Activated CD4-positive, alpha-beta T cell treated with anti-CD3 and anti-CD28 coated beads for 36 hours (primary cell): ENCODE data around the gene MAPK12. TPM values are rescaled to one million over a fixed set of nuclear protein-coding genes. Genes with fewer than 3 reads are reported as not detected.

Experiments
- ATAC-seq: fragments of 200-7000 bp; cut with Tn5 transposase; one replicate; pipeline ENCODE4 v1.10.0; 2021; ENCODE audit warnings: mild to moderate bottlenecking, moderate library complexity
- CTCF ChIA-PET: fragments of 350-600 bp; sonication (Branson Sonifier 250); formaldehyde crosslinking; loops from one replicate; lab custom pipeline; 2021; ENCODE audit warnings: antibody characterized with exemption; lab: Charles Lee
- POLR2A ChIA-PET: fragments of 350-600 bp; sonication (Branson Sonifier 250); formaldehyde crosslinking; loops from one replicate; lab custom pipeline; 2021; ENCODE audit warnings: antibody characterized with exemption, inconsistent platforms; lab: Charles Lee
- DNase-seq: peaks from one replicate; pipeline ENCODE4 v3.0.0-alpha.2; 2020
- H3K27ac Mint-ChIP-seq: one replicate; pipeline ENCODE4 v1.8.0; 2021; ENCODE audit warnings: mixed read lengths
- H3K27me3 Mint-ChIP-seq: one replicate; pipeline ENCODE4 v1.8.0; 2021; ENCODE audit warnings: mixed read lengths
- H3K36me3 Mint-ChIP-seq: one replicate; pipeline ENCODE4 v1.8.0; 2021; ENCODE audit warnings: low read depth, mixed read lengths
- H3K4me1 Mint-ChIP-seq: one replicate; pipeline ENCODE4 v1.8.0; 2021; ENCODE audit warnings: mixed read lengths
- H3K4me3 Mint-ChIP-seq: one replicate; pipeline ENCODE4 v1.8.0; 2021; ENCODE audit warnings: mild to moderate bottlenecking, moderate library complexity, mixed read lengths
- H3K9me3 Mint-ChIP-seq: one replicate; pipeline ENCODE4 v1.8.0; 2021; ENCODE audit warnings: low read depth, mixed read lengths
- intact Hi-C, 2 experiments: fragments of 100-400 bp; cut with DNase I in 1 of 2; cut with micrococcal nuclease in 1 of 2; formaldehyde crosslinking; loops; one replicate each; pipeline versions ENCODE4 v1.14.2 to v1.15.1; 2022 to 2024; cut with DNase I, micrococcal nuclease
- total RNA-seq, 2 experiments: library from RNA; stranded (reverse); gene quantifications; one replicate each; pipeline ENCODE4 v1.2.3, GENCODE V29; 2021

MAPK12 gene
- total RNA-seq, 2 experiments from 2014 or later = 5.4 to 8.1 TPM

- peaks cover 4% of the 10 kb centered on the region for H3K27me3 Mint-ChIP-seq
- H3K27ac Mint-ChIP-seq = no peak overlapping the region
- ATAC-seq = no peak
- POLR2A ChIA-PET = no interaction called here
- H3K4me3 Mint-ChIP-seq = no peak overlapping the region
- intact Hi-C loops = no loop called here
- peaks cover 1% of the 10 kb centered on the region for H3K36me3 Mint-ChIP-seq
- no peak for DNase-seq
- peaks cover 12% of the 10 kb centered on the region for H3K4me1 Mint-ChIP-seq
- CTCF ChIA-PET = no interaction called here
- no peaks in the 10 kb centered on the region for H3K9me3 Mint-ChIP-seq
These were observed 7.5 kb downstream of the MAPK12 start for GRCh38 chr22:50253941-50254340.

- no peak for ATAC-seq
- intact Hi-C loops = no loop called here
- H3K9me3 Mint-ChIP-seq = no peaks in the 10 kb centered on the region
- POLR2A ChIA-PET = interaction anchor here (0.7 kb wide), 1 partner anchor 329 kb away, joined by 3 read pairs; the partner anchor contains the start of gene CHKB
- H3K27me3 Mint-ChIP-seq = no peaks in the 10 kb centered on the region
- H3K36me3 Mint-ChIP-seq = peaks cover 1% of the 10 kb centered on the region
- no peak for DNase-seq
- no peak overlapping the region for H3K27ac Mint-ChIP-seq
- no peak overlapping the region for H3K4me3 Mint-ChIP-seq
- CTCF ChIA-PET = interaction anchor here (0.6 to 1.9 kb wide), 10 partner anchors 9 to 245 kb away, joined by 3 to 6 read pairs (median 3); partner anchors contain the start of gene DENND6B
- peaks cover 12% of the 10 kb centered on the region for H3K4me1 Mint-ChIP-seq
These were observed 8.2 kb downstream of the MAPK12 start for GRCh38 chr22:50253046-50253915.

GRCh38 chr22:50252082-50253045 lies 9.1 kb downstream of the MAPK12 start:
- Mint-ChIP-seq H3K4me1 (peaks cover 18% of the 10 kb centered on the region), H3K27ac (no peak overlapping the region), H3K9me3 (no peaks in the 10 kb centered on the region), H3K4me3 (no peak overlapping the region), H3K27me3 (no peaks in the 10 kb centered on the region), H3K36me3 (peaks cover 8% of the 10 kb centered on the region)
- DNase-seq = peak; percentile 84
- CTCF ChIA-PET = interaction anchor here (0.5 to 1.9 kb wide), 11 partner anchors 10 to 246 kb away, joined by 3 to 6 read pairs (median 3); partner anchors contain the start of gene DENND6B
- POLR2A ChIA-PET = interaction anchor here (0.7 kb wide), 1 partner anchor 330 kb away, joined by 3 read pairs; the partner anchor contains the start of gene CHKB
- peak; percentile 60 for ATAC-seq
- intact Hi-C loops = loop anchor here in 1 of 2 experiments (1.0 kb wide), 1 partner anchor 114 kb away; no protein-coding TSS in a partner anchor

- intact Hi-C loops = loop anchor here in 1 of 2 experiments (1.0 to 2.0 kb wide), 6 partner anchors 19 to 229 kb away; partner anchors contain the start of genes ADM2, DENND6B and MAPK11
- H3K4me3 Mint-ChIP-seq = peak overlapping the region; percentile 12
- ATAC-seq = no peak
- H3K9me3 Mint-ChIP-seq = no peaks in the 10 kb centered on the region
- H3K36me3 Mint-ChIP-seq = peaks cover 11% of the 10 kb centered on the region
- H3K27ac Mint-ChIP-seq = no peak overlapping the region
- ChIA-PET CTCF (interaction anchor here (0.7 to 1.9 kb wide), 7 partner anchors 10 to 290 kb away, joined by 3 to 12 read pairs (median 4); partner anchors contain the start of gene DENND6B), POLR2A (interaction anchor here (0.6 to 0.8 kb wide), 2 partner anchors 43 to 65 kb away, joined by 3 read pairs; no protein-coding TSS in a partner anchor)
- H3K4me1 Mint-ChIP-seq = peaks cover 19% of the 10 kb centered on the region
- DNase-seq = no peak
- H3K27me3 Mint-ChIP-seq = no peaks in the 10 kb centered on the region
These were observed 9.9 kb downstream of the MAPK12 start for GRCh38 chr22:50251477-50252081.

- Mint-ChIP-seq H3K4me1 (peaks cover 19% of the 10 kb centered on the region), H3K9me3 (no peaks in the 10 kb centered on the region), H3K4me3 (peak within 1 kb of the TSS; percentile 82), H3K36me3 (peaks cover 11% of the 10 kb centered on the region), H3K27ac (peak within 1 kb of the TSS; percentile 51), H3K27me3 (no peaks in the 10 kb centered on the region)
- ATAC-seq = peak; percentile 93
- ChIA-PET CTCF (interaction anchor here (0.6 to 1.6 kb wide), 8 partner anchors 9 to 289 kb away, joined by 3 to 12 read pairs (median 3); partner anchors contain the start of gene SCO2), POLR2A (interaction anchor here (0.6 to 0.8 kb wide), 2 partner anchors 42 to 66 kb away, joined by 3 read pairs; no protein-coding TSS in a partner anchor)
- intact Hi-C loops = loop anchor here in 1 of 2 experiments (1.0 to 2.0 kb wide), 5 partner anchors 19 to 230 kb away; partner anchors contain the start of genes ADM2, DENND6B and MAPK11
- peak; percentile 94 for DNase-seq
These were observed 10.7 kb downstream of the MAPK12 start, which contains the start of gene HDAC10 for GRCh38 chr22:50250555-50251476. HDAC10 (minus strand) TSS chr22:50251265; CDS start chr22:50251032, 233 bp downstream.

GRCh38 chr22:50250249-50250554 lies 11.3 kb downstream of the MAPK12 start:
- CTCF ChIA-PET = interaction anchor here (0.6 to 1.6 kb wide), 4 partner anchors 9 to 275 kb away, joined by 3 to 12 read pairs (median 4); partner anchors contain the start of gene SCO2
- Mint-ChIP-seq H3K4me3 (peak overlapping the region; percentile 82), H3K36me3 (peaks cover 11% of the 10 kb centered on the region), H3K27ac (no peak overlapping the region), H3K27me3 (no peaks in the 10 kb centered on the region), H3K9me3 (no peaks in the 10 kb centered on the region), H3K4me1 (peaks cover 19% of the 10 kb centered on the region)
- POLR2A ChIA-PET = no interaction called here
- no peak for ATAC-seq
- intact Hi-C loops = loop anchor here in 1 of 2 experiments (2.0 kb wide), 1 partner anchor 231 kb away; the partner anchor contains the start of gene ADM2
- DNase-seq = no peak

GRCh38 chr22:50249341-50250248 lies 11.9 kb downstream of the MAPK12 start:
- ChIA-PET POLR2A (no interaction called here), CTCF (interaction anchor here (0.6 to 0.8 kb wide), 2 partner anchors 84 to 276 kb away, joined by 3 to 4 read pairs; partner anchors contain the start of gene SCO2)
- Mint-ChIP-seq H3K36me3 (peaks cover 14% of the 10 kb centered on the region), H3K27me3 (no peaks in the 10 kb centered on the region), H3K27ac (no peak overlapping the region), H3K4me3 (peak overlapping the region; percentile 82), H3K4me1 (peaks cover 22% of the 10 kb centered on the region), H3K9me3 (no peaks in the 10 kb centered on the region)
- intact Hi-C loops = loop anchor here (2.0 to 10.0 kb wide), 2 partner anchors 231 to 255 kb away; partner anchors contain the start of genes ADM2 (in 1 of the 2), LMF2 (in 1 of the 2) and NCAPH2 (in 1 of the 2)
- ATAC-seq = no peak
- no peak for DNase-seq

- POLR2A ChIA-PET = no interaction called here
- ATAC-seq (no peak), DNase-seq (no peak)
- no peaks in the 10 kb centered on the region for H3K9me3 Mint-ChIP-seq
- H3K27ac Mint-ChIP-seq = no peak overlapping the region
- intact Hi-C loops = loop anchor here in 1 of 2 experiments (10.0 kb wide), 1 partner anchor 256 kb away; the partner anchor contains the start of genes LMF2 and NCAPH2
- CTCF ChIA-PET = interaction anchor here (2.5 kb wide), 1 partner anchor 57 kb away, joined by 6 read pairs; no protein-coding TSS in a partner anchor
- no peaks in the 10 kb centered on the region for H3K27me3 Mint-ChIP-seq
- H3K4me1 Mint-ChIP-seq = peaks cover 22% of the 10 kb centered on the region
- H3K4me3 Mint-ChIP-seq = no peak overlapping the region
- peaks cover 22% of the 10 kb centered on the region for H3K36me3 Mint-ChIP-seq
These were observed 13.0 kb downstream of the MAPK12 start for GRCh38 chr22:50248196-50249081.
